NOMO-1 treated with DMSO at 0.1 percent for 48 hours (cell line): ENCODE results near the gene UTP14C.
"Not testable (repeated sequence)": the region's sequence is repeated elsewhere in the genome, so short reads cannot be mapped to it uniquely, and the experiment has no call there.

Experiments used
- DNase-seq: peaks from one replicate; lab custom pipeline; 2025; ENCODE audit not compliant: unreplicated experiment; lab: John Stamatoyannopoulos, UW

The UTP14C gene

DNA sequence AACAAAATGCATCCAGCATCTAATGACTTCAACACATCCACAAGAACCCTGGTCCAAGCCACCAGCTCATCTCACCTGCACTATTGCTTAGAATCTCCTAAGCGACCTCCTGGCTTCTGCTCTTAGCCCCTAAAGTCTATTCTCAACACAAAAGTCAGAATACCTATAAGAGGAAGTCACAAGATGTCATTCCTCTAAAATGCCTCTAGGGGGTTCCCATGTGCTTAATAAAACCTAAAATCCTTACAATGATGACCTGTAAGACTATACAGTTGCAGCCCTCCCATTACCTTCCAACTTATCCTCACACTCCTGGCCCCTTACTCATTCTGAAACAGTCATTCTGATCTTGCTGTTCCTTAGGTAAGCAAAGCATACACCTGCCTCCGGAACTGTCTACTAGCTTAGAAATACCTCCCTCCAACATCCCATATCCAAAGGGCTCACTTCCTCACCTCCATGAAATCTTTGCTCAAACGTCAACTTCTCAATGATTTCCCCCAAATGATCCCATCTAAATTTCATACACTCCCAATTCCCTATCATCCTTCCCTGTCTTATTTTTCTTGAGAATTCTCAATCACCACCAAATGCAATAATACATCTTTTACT lies 23.3 kb upstream of the UTP14C start:
- DNase-seq, result peak; percentile 60

DNA sequence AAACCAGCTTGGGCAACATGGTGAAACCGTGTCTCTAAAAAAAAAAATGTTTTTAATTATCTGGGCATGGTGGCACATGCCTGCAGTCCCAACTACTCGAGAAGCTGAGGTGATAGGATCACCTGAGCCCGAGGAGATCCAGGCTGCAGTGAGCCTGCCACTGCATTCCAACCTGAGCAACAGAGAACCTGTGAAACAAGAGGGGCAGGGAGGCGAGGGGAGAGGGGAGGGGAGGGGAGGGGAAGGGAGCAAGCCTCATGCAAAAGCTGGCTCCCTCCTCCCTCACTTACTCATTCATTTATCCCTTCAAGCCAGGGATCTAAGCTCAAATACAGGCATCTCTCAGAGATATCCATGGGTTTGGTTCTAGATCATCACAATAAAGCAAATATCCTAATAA lies 22.1 kb upstream of the UTP14C start:
- DNase-seq, result no peak

DNA sequence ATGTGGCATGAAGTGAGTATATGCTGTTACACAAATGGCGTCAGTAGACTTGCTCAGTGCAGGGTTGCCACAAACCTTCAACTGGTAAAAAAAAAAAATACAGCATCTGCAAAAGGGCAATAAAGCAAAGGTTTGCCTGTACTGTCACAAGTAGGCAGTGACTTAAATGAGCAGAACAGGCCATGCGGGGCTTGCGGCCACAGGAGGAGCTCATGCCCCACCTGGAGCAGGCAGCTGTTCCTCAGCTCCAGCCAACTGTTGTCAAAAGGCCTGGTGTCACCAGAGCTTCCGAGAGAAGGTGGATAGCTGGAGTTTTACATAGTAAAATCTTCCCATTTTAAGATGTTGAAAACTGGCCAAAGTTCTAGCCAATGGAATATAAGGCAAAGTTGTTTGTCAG lies 20.9 kb upstream of the UTP14C start:
- DNase-seq, result no peak

DNA sequence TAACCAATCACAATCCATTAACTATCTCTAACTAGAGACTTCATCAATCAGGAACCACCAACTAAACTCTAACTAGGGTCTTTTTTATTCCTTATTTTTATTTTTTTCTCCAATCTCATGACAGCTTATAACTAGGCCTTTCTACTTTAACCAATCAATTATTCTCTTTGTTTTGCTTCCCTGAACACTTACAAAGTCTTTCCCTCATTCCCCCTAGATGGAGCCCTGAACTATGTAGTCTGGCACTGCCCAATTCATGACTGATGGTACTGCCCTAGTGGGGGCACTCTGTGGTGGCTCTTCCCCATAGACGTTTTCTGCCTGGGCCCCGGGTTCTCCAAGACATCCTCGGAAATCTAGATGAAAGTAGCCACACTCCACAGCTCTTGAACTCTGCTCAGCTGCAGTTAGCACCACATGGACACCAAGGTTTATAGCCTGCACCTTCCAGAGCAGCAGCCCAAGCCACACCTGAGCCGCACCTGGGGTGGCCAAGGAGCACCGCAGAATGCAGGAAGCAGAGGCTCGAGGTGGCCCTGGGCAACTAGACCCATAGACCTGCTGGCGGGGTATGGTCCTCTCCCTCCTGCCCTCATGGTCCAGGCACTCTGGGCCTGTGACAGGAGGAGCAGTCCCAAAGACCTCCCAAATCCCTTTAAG lies 19.9 kb upstream of the UTP14C start:
- DNase-seq, result no peak

DNA sequence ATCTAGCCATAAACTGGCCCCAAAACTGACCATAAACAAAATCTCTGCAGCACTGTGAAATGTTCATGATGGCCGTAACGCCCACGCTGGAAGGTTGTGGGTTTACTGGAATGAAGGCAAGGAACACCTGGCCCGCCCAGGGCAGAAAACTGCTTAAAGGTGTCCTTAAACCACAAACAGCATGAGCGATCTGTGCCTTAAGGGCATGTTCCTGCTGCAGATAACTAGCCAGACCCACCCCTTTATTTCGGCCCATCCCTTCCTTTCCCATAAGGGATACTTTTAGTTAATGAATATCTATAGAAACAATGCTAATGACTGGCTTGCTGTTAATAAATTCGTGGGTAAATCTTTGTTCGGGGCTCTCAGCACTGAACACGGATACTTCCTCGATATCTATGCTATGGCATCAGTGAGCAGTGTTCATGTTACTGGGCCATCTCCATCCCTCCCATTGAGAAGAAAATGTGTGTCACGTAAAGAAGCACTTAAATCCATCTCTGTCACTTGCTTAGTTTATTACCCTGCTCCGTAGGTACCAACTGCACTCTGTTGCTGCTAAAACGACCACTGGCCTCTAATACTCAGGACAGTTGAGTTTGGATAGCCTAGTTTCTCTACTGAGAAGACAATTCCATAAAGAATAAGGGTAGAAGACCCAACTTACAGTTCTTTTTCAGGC lies 18.5 kb upstream of the UTP14C start:
- DNase-seq, result no peak

DNA sequence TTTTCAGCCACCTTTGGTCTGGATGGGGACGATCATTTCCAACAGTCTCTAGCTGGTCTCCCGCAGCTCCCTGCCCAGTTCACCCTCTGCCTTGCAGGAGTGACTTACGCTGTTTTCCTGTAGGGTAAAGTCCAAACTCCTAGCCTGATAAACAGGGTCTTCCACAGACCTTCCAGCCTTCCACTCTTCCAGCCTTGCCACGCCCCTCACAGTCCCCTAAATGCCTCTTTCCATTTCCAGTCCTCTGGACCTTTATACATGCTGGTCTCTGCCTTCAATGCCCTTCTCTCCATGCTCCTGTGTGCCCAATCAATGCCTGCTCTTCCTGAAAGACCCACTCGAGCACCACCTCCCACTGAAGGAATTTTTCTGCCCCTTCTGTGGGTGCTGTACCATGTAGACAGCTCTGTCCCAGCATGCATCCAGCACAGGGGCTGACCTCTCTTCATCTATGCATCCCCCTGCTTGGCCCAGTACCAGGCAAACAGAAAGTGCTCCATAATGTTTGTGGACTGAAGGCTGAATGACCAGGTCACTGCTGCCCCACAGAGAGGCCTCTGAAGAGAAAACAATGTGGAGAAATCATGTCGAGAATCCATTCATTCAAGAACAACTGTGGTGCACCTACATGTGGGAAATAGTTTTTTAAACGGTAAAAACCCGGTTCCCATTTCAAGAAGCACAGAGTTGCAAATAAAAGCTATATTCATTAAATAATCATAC lies 17.8 kb upstream of the UTP14C start:
- DNase-seq, result no peak

DNA sequence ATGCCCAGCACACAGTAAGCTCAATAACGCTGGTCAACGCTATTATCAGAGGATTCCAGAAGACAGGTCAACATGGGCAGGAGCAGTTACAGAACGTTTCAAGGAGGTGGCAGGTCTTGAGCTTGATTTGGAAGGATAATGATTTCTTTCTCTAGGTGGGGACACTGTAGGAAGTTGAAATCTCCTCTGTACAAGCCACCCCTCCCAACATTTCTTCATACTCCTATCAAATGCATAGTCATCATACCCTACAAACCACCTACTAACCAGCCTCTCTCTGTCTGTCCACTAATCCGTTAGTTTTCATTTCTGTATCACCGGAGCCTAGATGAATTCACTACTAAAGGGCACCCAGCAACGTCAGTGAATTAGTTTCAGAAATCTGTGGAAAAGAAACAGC lies 14.5 kb upstream of the UTP14C start:
- no peak for DNase-seq

DNA sequence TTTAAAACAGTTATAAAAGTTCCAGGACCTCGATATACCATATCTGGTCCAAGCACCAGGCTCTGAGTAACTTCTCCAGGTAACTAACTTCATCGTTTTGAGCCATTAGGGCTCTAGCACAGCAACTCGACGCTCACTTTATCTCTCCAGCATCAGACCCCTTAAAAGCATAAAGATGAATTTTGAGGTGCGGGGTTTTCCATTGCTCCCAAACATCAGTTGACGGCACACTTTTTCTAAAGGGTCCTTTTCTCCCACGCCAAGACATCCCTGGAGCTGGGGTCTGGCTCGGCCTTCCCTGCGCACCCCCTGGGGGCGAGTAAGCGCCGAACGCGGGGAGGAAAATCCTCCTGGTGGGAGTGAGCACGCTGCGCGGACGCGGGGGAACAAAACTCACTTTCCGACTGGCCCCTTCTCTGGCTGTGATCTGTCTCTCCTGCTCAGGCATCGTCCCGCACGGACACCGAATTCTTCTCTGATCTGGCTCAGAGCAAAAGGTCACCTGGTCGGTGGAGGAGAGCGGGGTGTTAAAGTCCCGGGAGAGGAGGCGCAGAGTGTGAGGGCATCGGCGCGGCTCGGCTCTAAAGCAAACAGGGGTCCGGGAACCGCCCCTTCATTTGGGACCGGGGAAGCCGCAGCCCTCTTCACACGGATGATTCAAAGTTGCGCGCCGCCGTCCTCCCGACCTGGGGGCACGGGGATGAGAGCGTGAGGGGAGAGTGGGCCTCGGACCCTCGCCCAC lies 13.4 kb upstream of the UTP14C start, which contains the start of gene ATP7B:
ATP7B (minus strand) TSS at position 561 of the 742 bp plus-strand sequence; CDS start at position 448, 113 bp downstream.
- DNase-seq, result no peak

DNA sequence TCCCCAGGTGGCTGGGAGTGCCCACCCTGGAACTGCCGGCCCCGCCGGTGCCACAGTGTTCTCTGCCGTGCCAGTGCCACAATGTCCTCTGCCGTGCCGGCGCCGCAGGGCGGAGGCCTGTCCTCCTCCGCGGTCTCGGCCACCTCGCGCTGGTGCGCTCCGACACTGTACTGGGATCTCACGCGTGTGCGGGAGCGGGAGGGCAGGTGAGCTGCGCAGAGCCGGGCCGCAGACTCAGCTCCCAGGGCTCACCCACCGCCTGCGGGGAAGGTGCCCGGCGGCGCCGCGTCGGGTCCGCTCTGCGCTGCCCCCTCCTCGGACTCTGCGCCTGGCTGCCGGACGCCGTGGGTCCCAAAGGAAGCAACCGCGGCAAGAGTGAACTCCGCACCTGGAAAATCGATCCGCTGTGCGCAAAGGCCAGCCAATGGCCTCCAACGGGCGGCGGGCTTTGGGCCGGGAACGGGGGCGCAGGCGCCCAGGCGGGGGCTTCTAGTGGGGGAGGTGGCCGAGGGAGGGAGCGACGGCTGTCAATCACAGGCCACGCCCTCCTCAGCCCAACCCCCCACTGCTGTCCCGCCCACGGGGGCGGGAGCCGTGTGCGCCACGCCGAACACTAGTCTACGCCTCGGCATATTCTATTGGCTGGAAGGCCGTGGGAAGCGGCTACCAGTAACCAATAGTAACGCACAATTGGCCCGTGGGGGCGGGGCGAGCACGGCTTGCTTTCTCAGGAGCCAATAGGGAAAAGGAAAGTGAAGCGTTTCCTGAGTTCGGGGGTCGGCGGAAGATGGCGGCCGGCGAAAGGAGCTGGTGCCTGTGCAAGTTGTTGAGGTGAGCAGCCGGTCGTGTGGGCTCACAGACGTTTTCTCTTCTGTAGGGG lies 12.6 kb upstream of the UTP14C start, which contains the start of gene ALG11:
ALG11 (plus strand) TSS at position 767 of the 880 bp plus-strand sequence; CDS start at position 788, 21 bp downstream.
- peak; percentile 96 for DNase-seq

DNA sequence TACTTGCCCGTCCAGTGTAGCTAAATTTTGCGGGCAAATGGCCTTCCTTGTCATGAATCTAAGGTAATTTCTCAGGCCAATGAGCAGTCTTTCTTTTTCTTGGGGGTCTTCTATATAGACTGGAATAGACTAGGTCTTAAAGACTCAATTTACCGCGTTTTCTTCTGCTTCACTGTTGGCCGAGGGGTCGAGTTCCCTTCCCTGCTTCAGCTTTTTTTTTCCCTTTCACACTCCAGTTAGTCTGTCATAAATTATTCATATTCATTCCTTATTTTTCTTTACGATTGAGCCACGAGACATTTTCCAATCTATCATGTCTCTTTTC lies 12.0 kb upstream of the UTP14C start:
- no peak for DNase-seq

DNA sequence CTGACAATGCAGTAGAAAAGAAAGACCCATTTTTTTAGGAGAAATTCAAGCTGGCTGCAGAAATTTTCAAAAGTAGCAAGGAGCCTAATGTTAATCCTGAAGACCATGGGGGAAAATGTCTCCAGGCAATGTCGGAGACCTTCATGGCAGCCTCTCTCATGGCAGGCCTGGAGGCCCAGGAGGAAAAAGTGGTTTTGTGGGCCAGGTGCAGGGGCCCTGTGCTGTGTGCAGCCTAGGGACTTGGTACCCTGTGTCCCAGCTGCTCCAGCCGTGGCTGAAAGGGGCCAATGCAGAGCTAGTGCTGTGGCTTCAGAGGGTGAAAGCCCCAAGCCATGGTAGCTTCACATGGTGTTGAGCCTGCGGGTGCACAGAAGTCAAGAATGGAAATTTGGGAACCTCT lies 8.2 kb upstream of the UTP14C start:
- DNase-seq, result no peak

DNA sequence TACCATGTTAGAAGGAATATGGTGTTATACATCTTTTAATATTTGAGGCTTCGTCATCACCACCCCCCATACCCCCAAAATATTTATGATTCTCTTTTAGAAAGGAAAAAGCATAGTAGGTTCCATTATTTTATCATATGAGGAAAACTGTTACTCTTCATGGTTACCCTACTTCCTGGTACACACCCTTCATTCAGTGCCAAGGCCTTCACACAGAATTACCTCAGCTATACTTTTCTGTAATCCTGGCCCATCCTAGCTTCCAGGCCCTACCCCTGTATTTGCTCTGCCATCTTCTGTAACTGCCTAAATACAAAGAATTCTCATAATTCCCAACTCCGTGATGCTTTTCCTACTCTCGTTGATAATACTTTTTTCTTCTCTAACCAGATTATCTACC lies 4.3 kb upstream of the UTP14C start:
- no peak for DNase-seq

DNA sequence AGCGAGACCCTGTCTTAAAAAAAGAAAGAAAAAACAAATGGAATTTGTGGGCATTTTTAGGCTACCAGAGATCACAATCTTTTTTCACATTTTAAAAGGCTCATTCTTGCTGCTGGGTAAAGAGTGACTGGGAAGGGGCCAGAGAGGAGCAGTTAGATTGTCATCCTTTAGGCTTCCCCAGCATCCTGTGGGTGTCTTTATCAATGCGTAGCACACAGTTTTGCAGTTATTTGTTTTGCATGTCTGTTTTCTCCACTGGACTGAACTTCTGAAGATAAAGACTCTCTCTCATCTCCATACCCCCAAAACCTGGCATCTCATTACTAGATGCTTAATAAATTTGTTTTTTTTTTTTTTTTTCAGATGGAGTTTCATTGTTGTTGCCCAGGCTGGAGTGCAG lies 2.1 kb upstream of the UTP14C start:
- no peak for DNase-seq

DNA sequence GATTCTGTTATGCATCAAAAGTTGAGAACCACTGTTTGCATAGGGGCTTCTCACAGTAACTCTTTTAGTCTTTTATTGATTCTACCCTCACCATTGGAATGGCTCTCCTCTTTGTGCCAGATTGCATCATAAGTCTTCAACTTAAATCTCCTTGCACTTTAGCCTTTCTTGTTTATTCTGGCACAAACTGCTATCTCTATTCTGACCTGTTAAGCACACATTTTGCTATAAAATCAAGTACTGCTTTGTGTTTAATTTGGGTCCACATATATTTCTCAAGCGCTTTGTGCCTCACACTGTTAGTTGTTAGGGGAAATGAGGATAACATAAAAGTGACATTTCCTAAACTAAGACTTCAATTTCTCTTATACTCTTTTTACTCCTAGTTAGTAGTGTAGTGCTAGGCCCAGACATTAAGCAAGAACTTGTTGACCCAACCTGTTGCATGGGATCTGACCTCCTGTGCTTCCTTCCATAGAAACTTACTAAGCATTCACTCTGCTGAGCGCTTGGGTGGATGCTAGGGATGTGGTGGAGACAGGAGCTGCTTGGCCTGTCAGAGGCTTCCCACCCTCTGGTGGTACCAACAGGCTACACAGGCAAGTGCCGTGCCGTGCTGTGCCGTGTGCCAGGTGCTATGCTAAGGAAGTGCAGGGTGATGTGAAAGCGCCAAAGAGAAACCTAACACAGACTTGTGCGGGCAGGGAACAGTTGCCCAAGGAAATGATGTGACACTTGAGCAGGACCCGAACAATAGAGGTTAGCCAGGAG lies 1.2 kb downstream of the UTP14C start:
- DNase-seq, result no peak

DNA sequence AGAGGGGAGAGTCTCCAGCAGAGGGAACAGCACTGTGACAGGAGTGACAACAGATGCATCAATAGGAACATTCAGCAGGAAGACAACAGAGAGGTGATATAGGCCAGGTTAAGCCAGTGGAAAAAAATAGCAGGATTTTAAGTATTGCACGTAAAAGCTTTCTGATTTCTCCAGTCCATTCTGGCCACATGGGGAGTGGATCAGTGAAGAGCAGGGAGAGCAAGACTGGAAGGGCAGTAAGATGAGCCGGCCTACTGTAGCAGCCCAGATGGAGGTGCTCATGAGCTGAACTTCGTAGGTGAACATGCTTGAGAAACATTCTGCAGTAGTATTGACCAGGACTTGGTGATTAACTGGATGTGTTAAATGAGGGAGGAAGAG lies 1.7 kb downstream of the UTP14C start:
- DNase-seq, result no peak

DNA sequence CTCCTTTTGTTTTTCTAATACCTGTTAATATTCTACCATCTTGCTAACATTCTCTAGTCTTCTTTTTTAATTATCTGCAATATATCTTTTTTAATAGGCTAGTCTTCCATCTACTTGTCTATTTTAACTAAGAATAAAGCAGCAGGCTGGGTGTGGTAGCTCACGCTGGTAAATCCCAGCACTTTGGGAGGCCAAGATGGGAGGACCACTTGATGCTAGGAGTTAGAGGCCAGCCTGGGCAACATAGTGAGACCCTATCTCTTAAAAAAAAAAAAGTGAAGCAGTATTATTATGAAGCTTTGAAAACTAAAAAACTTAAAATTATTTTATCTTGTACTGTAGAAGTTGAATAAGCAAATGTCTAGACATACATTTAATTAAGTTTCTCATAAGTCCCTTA lies 3.3 kb downstream of the UTP14C start:
- no peak for DNase-seq

DNA sequence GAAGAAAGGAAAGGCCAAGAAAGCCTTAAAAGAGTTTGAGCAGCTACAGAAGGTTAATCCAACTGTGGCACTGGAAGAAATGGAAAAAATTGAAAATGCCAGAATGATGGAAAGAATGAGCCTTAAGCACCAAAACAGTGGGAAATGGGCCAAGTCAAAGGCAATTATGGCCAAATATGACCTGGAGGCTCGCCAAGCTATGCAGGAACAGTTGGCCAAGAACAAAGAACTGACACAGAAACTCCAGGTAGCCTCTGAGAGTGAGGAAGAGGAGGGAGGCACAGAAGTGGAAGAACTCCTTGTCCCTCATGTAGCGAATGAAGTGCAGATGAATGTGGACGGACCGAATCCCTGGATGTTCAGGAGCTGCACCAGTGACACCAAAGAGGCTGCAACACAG lies 5.1 kb downstream of the UTP14C start:
- DNase-seq, result no peak

DNA sequence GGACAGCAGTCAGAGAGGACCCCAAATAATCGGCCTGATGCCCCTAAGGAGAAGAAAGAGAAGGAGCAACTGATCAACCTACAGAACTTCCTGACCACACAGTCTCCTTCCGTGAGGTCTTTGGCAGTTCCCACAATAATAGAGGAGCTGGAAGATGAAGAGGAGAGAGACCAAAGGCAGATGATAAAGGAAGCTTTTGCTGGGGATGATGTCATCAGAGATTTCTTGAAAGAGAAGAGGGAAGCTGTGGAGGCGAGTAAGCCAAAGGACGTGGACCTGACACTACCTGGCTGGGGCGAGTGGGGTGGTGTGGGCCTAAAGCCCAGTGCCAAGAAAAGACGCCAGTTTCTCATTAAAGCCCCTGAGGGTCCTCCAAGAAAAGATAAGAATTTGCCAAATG lies 5.9 kb downstream of the UTP14C start:
- DNase-seq, result not testable (repeated sequence)

DNA sequence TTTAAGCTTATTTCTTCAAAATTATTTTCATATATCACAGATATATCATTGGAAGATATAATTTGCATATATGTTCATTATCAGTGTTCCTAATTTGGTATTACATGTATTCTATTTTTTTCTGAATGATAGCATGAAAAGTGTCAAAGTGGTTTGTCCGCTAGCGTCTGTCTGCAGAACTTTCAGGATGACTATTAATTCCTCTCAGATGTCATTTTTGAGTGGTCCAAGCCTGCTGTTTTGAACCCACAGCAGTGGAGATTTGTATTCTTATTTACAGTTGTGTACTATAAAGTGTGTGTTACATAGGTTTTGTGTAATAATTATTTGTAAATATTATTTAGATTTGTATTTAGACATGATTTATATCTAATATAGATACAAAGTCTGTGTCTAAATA lies 8.5 kb downstream of the UTP14C start:
- DNase-seq, result no peak
